OCI-LY7 (cell line): ENCODE measurements around the gene EIF3K.

Experiments used
- CTCF ChIP-seq: fragments of 200-600 bp; sonication (generic); conservative IDR thresholded peaks from 2 replicates; pipeline ENCODE4 v1.5.1; 2014; ENCODE audit warnings: mild to moderate bottlenecking, antibody characterized with exemption, low read length, moderate library complexity, mixed read lengths
- EZH2phosphoT487 ChIP-seq: fragments of 200-600 bp; sonication (generic); IDR thresholded peaks from 2 replicates; pipeline ENCODE4 v1.6.1; 2018; ENCODE audit warnings: low read depth, borderline replicate concordance, mild to moderate bottlenecking, mixed run types, antibody characterized with exemption, low read length, moderate library complexity, mixed read lengths

- TF ChIP-seq CTCF (no peak), EZH2phosphoT487 (no peak)
These were observed 44.2 kb downstream of the EIF3K start for GRCh38 chr19:38663156-38663651.
